Heart left ventricle (tissue), 16 donors: ENCODE measurements around the gene FAF1. TPM values are rescaled to one million over a fixed set of nuclear protein-coding genes. Genes with fewer than 3 reads are reported as not detected.
A peak's percentile ranks its signal among the peaks of the same experiment; 100 is the strongest.

Source experiments
- ATAC-seq, 4 donors: fragments of 200-7000 bp; cut with Tn5 transposase; one replicate each; pipeline ENCODE4 v1.9.1; 2020 to 2022; ENCODE audit warnings: moderate library complexity in 4 of 4, mild to moderate bottlenecking in 3 of 4, moderate number of reproducible peaks in 1 of 4
- DNase-seq, 5 donors: peaks; one replicate each; pipeline ENCODE4 v3.0.0-alpha.2; 2020
- H3K27ac ChIP-seq, 12 donors: fragments of 200-600 bp; sonication (generic) in 4 of 12; one replicate each; pipeline versions ENCODE4 v1.5.0 to v1.8.0; 2016 to 2022; ENCODE audit warnings: mild to moderate bottlenecking in 2 of 12
- H3K27me3 ChIP-seq, 9 donors: fragments of 200-600 bp; sonication (generic) in 2 of 9; one replicate each; pipeline versions ENCODE4 v1.5.1 to v1.8.0; 2016 to 2022; ENCODE audit warnings: mild to moderate bottlenecking in 3 of 9
- H3K36me3 ChIP-seq, 9 donors: fragments of 200-600 bp; sonication (generic) in 2 of 9; one replicate each; pipeline versions ENCODE4 v1.5.0 to v1.8.0; 2018 to 2022; ENCODE audit warnings: mild to moderate bottlenecking in 2 of 9
- H3K4me1 ChIP-seq, 12 donors: fragments of 200-600 bp; sonication (generic) in 4 of 12; one replicate each; pipeline versions ENCODE4 v1.5.0 to v1.8.0; 2016 to 2022; ENCODE audit warnings: mild to moderate bottlenecking in 3 of 12
- H3K4me3 ChIP-seq, 12 donors: fragments of 200-600 bp; sonication (generic) in 4 of 12; one replicate each; pipeline versions ENCODE4 v1.5.0 to v1.8.0; 2017 to 2022; ENCODE audit warnings: mild to moderate bottlenecking in 9 of 12, moderate library complexity in 4 of 12
- H3K9me3 ChIP-seq, 12 donors: fragments of 200-600 bp; sonication (generic) in 4 of 12; one replicate each; pipeline versions ENCODE4 v1.5.0 to v1.8.0; 2016 to 2022; ENCODE audit warnings: mild to moderate bottlenecking in 1 of 12
- CTCF ChIP-seq, 12 donors: fragments of 200-600 bp; sonication (generic) in 4 of 12; IDR thresholded peaks; one replicate each; pipeline versions ENCODE4 v1.5.0 to v1.8.0; 2018 to 2022; ENCODE audit warnings: antibody characterized with exemption in 12 of 12, mild to moderate bottlenecking in 5 of 12
- POLR2A ChIP-seq, 2 donors: fragments of 450-650 bp; IDR thresholded peaks; one replicate each; pipeline ENCODE4 v1.6.1; 2017; ENCODE audit warnings: antibody characterized with exemption in 2 of 2, mild to moderate bottlenecking in 2 of 2, moderate library complexity in 2 of 2
- WGBS, 4 donors: extraction: QIAGEN DNeasy Blood & Tissue Kit in 2 of 4; methylation state at CpG; one replicate each; pipeline versions ENCODE4 v1.1.5 to v1.1.7; 2013 to 2018; 5-methylcytosine and 5-hydroxymethylcytosine counted together
- intact Hi-C, 10 donors: fragments of 100-400 bp; cut with DNase I; formaldehyde crosslinking; loops; one replicate each; pipeline versions ENCODE4 v1.11.1 to v1.14.2; 2022
- polyA plus RNA-seq, 2 donors: library from polyadenylated mRNA; stranded (reverse); fragments of 200-250 nt; gene quantifications; one replicate each; pipeline ENCODE4 v1.2.3, GENCODE V29; 2013
- total RNA-seq, 9 donors: library from RNA; depleted of rRNA in 2 of 9; stranded (reverse); fragments of >200 nt in 2 of 9; fragmentation: NEBNext Ultra II Directional in 3 of 9; extraction: Animal tissue kit (Norgen Biotek cat#: 25700) in 3 of 9; gene quantifications; one replicate each; pipeline versions ENCODE4 v1.1.0 to v1.2.4, GENCODE V29; 2016 to 2023
- donor health status: ischemic (EF 13 %, LVEDD 7.1; RV severe dilation, severe dysfunction).
- donor health status: healthy with polysubstance abuse.
- donor health status: DM: no; HTN: yes; CAD: no.
- donor health status: DM: no; HTN: no; CAD: no.
- donor health status: ischemic (EF 25% LVEDD 6.9; RV normal size, moderate dysfunction).
- donor health status: ischemic (EF 25% LVEDD 5.7; RV mildly dilated, moderate dysfunction).
- donor health status: healthy.
- donor health status: DM: yes; HTN: yes; CAD: no.
- donor health status: ischemic (EF 35%, LVEDD 5.7; RV mildly dilated, moderate dysfunction).
- donor health status: nonischemic (EF 11% LVEDD 7.7; RV severe dilation, severe dysfunction).
- donor health status: DM: yes; HTN: yes; CAD: no.
- donor health status: PGD.
- donor health status: ischemic (EF 29% LVEDD 5.4; RV normal size, mild dysfunction).
- donor health status: nonischemic (EF 23%, LVEDD 6.1; RV moderate dilation, normal function).

The FAF1 gene
- total and polyA plus RNA-seq, 11 donors = 41.0 to 112 (median 81.3) TPM

DNA sequence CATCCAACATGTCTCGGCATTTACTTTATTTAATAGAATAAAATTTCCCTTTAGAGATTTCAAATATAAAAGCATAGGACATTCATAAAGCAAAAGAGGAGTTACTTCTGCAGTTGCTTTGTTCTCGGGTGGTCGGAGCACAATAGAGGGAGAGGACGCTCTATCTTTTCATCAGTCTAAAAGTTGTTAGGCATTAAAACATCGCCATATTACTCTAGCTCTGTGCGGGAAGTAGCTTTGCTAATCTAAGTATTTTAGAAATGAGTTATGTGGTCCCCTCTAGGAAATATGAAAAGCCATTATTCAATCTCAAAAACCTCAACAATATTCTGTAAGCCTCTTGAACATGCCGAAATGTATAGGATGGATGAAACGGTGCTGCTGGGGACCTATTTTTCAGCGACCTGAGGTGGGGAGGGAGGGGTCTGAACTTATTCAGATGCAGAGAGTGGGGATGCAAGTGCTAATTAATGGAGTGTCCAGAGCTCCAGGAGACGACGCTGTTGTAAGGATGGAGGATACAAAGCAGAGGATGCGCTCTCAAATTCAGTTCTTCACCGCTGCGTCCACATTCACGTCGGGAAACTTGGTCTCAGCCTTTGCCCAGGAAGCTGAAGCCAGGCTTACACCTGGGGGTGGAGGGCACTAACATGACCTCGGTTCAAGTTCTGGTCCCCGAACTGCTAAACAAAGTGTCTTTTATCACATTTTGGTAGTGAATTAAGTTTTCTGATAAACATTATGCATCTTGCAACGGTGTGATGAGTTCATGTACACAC, 16.2 kb upstream of the FAF1 start:
- peaks cover 0 to 39% (median 3%) of the 10 kb centered on the region in 12 donors for H3K4me1 ChIP-seq
- ATAC-seq (peak in 1 of 4 donors; percentile 28), DNase-seq (no peak)
- intact Hi-C loops = loop anchor here in 1 of 10 donors (10.0 kb wide), 1 partner anchor 259 kb away; the partner anchor contains the start of gene RNF11
- WGBS, 4 donors = 37 to 41% (median 38%) methylated on average over 19 of the region's 19 CpGs
- peak overlapping the region; percentile 76 to 96 (median 86) for H3K4me3 ChIP-seq
- TF ChIP-seq CTCF (IDR thresholded peaks at IDR 0.05) = no peak
- TF ChIP-seq POLR2A (IDR thresholded peaks at IDR 0.05) = no peak
- peak overlapping the region; percentile 93 to 100 (median 99) for H3K27ac ChIP-seq
- peaks cover 0 to 10% (median 0%) of the 10 kb centered on the region in 9 donors for H3K27me3 ChIP-seq
- H3K36me3 ChIP-seq = no peaks in the 10 kb centered on the region
- no peaks in the 10 kb centered on the region for H3K9me3 ChIP-seq

DNA sequence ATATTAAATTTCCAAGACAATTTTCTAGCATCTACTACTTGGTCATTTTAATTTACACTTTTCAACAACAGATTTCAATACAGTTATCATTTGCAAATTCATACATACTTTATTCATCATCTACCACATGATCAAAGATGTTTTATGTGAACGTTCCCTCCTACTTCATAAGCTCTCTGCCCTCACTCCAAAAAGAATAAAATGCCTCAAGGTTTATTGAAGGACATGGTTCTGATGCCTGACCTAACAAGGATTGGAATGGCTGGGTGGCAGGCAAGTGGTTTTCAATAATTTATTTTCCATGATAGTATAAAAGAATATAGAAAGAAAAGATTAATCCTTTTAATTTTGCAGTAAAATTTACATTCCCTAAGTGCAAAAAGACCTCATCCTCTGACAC, 15.4 kb upstream of the FAF1 start:
- ATAC-seq (no peak), DNase-seq (no peak)
- Histone ChIP-seq H3K36me3 (no peaks in the 10 kb centered on the region), H3K27me3 (peaks cover 0 to 10% (median 0%) of the 10 kb centered on the region in 9 donors), H3K27ac (peak overlapping the region in 4 of 12 donors; percentile 16 to 100 (median 66)), H3K4me3 (peak overlapping the region in 1 of 12 donors; percentile 85), H3K4me1 (peaks cover 0 to 44% (median 3%) of the 10 kb centered on the region in 12 donors), H3K9me3 (no peaks in the 10 kb centered on the region)
- 63 to 75% (median 69%) methylated on average over 1 of the region's 1 CpG for WGBS, 4 donors
- TF ChIP-seq CTCF (IDR thresholded peaks at IDR 0.05) (no peak), POLR2A (IDR thresholded peaks at IDR 0.05) (no peak)
- intact Hi-C loops = loop anchor here in 1 of 10 donors (10.0 kb wide), 1 partner anchor 259 kb away; the partner anchor contains the start of gene RNF11

DNA sequence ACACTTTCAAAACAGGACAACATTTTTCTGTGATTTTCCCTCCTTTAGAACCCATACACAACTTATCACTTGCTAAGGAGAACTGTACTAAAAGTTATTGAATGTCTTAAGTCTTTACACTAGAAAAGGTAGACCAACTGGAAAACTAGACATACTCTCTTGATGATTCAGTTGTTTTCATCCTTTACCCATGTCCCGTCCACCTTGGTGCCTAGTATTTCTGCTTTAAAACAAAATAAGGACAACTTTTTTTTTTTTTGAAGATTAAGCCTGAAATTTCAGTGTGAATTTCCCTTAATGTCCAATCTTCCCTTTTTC, 14.5 kb upstream of the FAF1 start:
- TF ChIP-seq POLR2A (IDR thresholded peaks at IDR 0.05) = no peak
- TF ChIP-seq CTCF (IDR thresholded peaks at IDR 0.05) = no peak
- ATAC-seq = no peak
- intact Hi-C loops = loop anchor here in 1 of 10 donors (10.0 kb wide), 1 partner anchor 260 kb away; the partner anchor contains the start of gene RNF11
- Histone ChIP-seq H3K4me3 (peak overlapping the region in 1 of 12 donors; percentile 87), H3K4me1 (peaks cover 0 to 39% (median 3%) of the 10 kb centered on the region in 12 donors), H3K27ac (peak overlapping the region in 2 of 12 donors; percentile 4 to 28), H3K9me3 (no peaks in the 10 kb centered on the region), H3K36me3 (no peaks in the 10 kb centered on the region), H3K27me3 (peaks cover 0 to 10% (median 0%) of the 10 kb centered on the region in 9 donors)
- WGBS, 4 donors = 83 to 93% (median 88%) methylated on average over 1 of the region's 1 CpG
- DNase-seq = no peak

DNA sequence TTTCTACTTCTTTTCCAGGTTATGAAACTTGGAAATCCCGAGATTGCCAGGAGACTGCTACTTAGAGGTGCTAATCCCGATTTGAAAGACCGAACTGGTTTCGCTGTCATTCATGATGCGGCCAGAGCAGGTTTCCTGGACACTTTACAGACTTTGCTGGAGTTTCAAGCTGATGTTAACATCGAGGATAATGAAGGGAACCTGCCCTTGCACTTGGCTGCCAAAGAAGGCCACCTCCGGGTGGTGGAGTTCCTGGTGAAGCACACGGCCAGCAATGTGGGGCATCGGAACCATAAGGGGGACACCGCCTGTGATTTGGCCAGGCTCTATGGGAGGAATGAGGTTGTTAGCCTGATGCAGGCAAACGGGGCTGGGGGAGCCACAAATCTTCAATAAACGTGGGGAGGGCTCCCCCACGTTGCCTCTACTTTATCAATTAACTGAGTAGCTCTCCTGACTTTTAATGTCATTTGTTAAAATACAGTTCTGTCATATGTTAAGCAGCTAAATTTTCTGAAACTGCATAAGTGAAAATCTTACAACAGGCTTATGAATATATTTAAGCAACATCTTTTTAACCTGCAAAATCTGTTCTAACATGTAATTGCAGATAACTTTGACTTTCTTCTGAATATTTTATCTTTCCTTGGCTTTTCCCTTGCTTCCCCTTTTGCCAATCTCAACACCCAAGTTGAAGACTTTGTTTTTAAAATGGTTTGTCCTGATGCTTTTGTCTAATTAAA, 14.0 kb upstream of the FAF1 start:
- Histone ChIP-seq H3K4me1 (peaks cover 0 to 35% (median 3%) of the 10 kb centered on the region in 12 donors), H3K36me3 (no peaks in the 10 kb centered on the region), H3K27ac (peak overlapping the region in 4 of 12 donors; percentile 8 to 92 (median 40)), H3K27me3 (peaks cover 0 to 7% (median 0%) of the 10 kb centered on the region in 9 donors), H3K9me3 (no peaks in the 10 kb centered on the region), H3K4me3 (peak overlapping the region in 5 of 12 donors; percentile 5 to 87 (median 86))
- intact Hi-C loops = loop anchor here in 1 of 10 donors (10.0 kb wide), 1 partner anchor 261 kb away; the partner anchor contains the start of gene RNF11
- 87 to 92% (median 89%) methylated on average over 12 to 13 of the region's 13 CpGs for WGBS, 4 donors
- DNase-seq (no peak), ATAC-seq (no peak)
- TF ChIP-seq POLR2A (IDR thresholded peaks at IDR 0.05) (no peak), CTCF (IDR thresholded peaks at IDR 0.05) (no peak)
